ENCODE measurements around the gene MATN1.

DNA sequence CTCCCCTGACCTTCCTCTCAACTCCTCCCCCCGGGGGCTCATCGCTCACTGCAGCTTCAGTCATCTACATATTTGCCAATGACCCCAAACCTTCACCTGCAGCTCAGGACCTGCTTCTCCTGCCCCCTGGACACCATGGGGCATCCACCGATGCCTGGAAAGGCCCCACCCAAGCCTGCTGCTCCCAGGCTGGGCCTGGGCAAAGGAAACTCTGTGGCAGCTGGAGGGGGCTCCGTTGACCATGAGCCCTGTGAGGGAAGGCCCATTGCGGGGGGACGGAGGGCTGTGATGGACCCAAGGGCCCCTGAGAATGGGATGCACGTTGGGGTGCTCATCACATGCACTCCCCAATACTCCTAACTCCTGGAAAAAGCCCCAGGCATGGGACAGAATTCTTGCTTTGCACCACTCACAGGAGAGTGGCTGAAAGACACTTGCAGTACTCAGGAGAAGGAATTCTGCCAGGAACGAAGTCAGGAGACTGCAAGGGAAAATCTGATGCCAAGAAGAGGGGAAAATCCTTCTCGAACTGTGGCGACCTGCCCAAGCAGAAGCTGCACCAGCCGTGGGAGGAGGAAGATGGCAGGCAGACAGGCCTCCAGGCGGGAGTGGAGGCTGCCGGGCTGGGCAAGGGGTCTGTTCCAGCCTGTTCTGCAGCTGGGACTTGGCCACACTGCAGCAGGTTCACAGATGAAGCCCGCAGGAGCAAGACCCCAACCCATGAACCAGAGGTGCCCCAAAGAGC, 18.4 kb downstream of the MATN1 start:
- TF ChIP-seq, protein P1, sequence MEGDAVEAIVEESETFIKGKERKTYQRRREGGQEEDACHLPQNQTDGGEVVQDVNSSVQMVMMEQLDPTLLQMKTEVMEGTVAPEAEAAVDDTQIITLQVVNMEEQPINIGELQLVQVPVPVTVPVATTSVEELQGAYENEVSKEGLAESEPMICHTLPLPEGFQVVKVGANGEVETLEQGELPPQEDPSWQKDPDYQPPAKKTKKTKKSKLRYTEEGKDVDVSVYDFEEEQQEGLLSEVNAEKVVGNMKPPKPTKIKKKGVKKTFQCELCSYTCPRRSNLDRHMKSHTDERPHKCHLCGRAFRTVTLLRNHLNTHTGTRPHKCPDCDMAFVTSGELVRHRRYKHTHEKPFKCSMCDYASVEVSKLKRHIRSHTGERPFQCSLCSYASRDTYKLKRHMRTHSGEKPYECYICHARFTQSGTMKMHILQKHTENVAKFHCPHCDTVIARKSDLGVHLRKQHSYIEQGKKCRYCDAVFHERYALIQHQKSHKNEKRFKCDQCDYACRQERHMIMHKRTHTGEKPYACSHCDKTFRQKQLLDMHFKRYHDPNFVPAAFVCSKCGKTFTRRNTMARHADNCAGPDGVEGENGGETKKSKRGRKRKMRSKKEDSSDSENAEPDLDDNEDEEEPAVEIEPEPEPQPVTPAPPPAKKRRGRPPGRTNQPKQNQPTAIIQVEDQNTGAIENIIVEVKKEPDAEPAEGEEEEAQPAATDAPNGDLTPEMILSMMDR (IDR thresholded peaks at IDR 0.05), result no peak
- no peak for TF ChIP-seq POLR2A (IDR thresholded peaks at IDR 0.05)
